Measurements from ENCODE around the gene ANGPTL4. TPM values are rescaled to one million over a fixed set of nuclear protein-coding genes. Genes with fewer than 3 reads are reported as not detected.

ANGPTL4 gene
- total RNA-seq: 0.17 and 0.59 TPM in 2 replicates

DNA sequence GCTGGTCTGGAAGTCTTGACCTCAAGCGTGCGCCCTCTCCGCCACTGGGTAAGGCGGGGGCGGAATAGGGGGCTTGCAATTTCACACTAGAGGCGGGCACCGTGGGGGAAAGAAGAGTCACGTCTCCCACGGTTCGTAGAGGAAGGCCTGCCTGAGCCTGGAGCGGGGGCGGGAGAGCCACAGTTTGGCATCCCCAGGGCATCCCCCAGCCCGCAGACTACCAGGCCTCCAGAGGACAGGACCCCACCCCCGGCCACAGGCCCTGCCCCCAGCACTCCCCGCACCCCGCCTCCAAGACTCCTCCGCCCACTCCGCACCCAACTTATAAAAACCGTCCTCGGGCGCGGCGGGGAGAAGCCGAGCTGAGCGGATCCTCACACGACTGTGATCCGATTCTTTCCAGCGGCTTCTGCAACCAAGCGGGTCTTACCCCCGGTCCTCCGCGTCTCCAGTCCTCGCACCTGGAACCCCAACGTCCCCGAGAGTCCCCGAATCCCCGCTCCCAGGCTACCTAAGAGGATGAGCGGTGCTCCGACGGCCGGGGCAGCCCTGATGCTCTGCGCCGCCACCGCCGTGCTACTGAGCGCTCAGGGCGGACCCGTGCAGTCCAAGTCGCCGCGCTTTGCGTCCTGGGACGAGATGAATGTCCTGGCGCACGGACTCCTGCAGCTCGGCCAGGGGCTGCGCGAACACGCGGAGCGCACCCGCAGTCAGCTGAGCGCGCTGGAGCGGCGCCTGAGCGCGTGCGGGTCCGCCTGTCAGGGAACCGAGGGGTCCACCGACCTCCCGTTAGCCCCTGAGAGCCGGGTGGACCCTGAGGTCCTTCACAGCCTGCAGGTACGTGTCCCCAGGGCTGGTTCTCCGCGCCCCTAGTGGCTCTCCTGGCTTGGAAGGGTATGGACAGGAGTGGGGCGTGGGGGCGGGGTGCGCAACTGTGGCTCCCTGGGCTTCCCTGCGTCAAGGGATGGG is at the start of gene ANGPTL4:
ANGPTL4 (plus strand) TSS at position 353 of the 969 bp plus-strand sequence; CDS start at position 520, 167 bp downstream.

DNA sequence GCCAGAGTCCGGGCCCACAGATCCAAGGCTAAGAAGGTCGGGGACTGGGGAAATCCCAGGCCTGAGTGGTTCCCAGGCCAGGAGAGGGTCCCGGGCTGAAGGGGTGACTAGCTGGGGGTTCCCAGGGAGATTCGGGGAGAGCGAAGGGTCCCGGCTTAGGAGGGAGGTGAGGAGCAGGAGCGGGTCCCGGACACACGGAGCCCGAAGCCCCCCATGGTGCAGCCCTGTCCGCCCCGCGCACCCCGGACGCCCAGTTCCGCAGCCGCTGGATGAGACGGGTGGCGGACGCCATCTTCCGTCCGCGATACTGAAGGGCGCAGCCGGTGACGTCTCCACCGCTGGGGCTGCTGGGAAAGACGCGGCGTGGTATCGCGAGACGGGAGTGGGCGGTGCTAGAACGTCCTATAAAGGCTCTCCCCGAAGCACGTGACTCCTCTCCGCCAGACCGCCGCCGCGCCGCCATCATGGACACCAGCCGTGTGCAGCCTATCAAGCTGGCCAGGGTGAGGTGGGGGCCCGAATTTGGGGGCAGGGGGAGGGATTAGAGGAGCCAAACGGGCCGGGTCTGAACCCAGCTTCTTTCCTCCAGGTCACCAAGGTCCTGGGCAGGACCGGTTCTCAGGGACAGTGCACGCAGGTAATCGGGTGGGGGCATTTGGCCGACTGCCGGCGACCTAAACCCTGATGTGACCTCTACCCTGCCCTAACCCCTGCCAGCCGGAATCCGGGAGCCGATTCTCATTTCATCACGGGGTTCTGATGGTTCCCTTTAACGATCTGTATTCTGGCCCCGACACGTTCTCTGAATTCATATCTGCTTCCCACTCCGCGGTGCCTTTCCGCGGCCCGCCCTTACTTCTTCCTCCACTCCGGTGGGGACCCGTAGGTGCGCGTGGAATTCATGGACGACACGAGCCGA is 42.6 kb upstream of the ANGPTL4 start, which contains the start of the genes NDUFA7 and RPS28:
NDUFA7 (minus strand) TSS at position 309 of the 919 bp plus-strand sequence; CDS start at position 292, 17 bp downstream.
RPS28 (plus strand) TSS at position 430 of the 919 bp plus-strand sequence; CDS start at position 465, 35 bp downstream.

DNA sequence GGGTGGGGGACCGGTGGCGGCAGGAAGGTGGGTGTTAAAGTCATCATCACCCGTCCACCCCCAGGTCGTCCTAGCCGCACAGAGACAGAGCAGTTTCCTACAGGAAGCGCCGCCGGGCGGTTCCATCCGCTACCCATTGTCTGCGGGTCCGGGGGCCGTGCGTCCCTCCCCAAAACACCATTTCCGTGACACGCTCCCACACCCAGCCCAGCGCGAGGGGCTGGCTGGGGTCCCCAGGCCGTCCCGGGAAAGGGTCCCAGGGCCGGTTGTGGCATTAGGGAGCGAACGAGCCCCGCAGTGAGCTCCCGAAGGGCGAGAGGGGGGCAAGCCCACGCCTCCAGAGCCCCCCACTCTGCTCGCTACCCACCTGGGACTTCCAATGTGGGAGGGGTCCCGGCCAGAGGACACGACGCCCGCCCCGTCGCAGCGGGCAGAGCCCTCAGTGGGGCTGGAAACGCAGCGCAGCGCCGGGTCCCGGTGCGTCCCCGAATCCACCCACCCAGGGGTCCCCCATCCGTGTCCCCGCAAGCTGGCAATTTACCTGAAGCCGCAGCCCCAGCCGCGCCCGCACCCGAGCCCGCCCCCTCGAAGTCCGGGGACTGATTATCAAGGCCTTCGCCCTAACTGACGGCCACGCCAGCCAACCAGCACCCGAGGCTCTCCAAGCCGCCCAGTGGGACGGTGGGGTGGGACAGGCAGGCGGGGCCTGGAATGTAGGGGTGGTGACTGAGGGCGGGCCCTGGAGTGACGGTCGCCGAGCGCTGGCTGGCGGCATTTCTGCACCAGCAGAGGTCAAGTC is 21.1 kb upstream of the ANGPTL4 start, which contains the start of gene KANK3:
KANK3 (minus strand) TSS at position 579 of the 799 bp plus-strand sequence. CDS start 5,434 bp downstream, outside the sequence.

DNA sequence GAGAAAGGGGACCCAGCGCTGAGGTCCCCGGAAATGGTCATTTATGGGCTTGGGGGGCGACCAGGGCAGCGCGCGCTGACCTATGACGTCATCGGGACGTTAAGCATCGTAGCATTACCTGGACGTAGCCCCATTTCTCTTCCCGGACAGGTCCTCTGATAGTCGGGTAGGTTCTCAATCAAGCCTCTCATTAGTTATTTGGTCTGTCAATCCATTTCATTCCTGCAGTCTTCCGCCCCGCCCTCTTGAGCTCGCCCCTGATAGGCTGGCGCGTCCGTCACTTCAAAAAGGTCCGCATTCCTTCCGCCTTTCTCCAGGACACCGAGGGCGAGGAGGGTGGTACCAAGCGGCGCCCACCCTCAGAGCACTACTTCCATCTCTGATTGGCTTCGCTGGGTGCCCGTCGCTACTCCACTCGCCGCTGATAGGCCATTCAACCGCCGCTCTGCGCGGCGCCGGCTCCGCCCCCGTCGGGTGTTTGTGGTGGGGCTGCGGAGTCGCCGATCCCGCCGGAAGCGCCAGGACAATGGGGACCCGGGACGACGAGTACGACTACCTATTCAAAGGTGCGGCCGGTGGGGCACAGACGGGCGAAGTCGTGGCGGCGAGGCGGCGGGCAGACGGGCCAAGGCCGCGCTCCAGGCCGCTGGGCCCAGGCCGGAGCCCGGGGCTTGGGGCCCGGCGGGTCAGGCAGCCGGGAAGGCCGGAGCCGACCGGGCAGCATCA is 26.1 kb downstream of the ANGPTL4 start, which contains the start of gene RAB11B:
RAB11B (plus strand) TSS at position 470 of the 726 bp plus-strand sequence; CDS start at position 527, 57 bp downstream.

DNA sequence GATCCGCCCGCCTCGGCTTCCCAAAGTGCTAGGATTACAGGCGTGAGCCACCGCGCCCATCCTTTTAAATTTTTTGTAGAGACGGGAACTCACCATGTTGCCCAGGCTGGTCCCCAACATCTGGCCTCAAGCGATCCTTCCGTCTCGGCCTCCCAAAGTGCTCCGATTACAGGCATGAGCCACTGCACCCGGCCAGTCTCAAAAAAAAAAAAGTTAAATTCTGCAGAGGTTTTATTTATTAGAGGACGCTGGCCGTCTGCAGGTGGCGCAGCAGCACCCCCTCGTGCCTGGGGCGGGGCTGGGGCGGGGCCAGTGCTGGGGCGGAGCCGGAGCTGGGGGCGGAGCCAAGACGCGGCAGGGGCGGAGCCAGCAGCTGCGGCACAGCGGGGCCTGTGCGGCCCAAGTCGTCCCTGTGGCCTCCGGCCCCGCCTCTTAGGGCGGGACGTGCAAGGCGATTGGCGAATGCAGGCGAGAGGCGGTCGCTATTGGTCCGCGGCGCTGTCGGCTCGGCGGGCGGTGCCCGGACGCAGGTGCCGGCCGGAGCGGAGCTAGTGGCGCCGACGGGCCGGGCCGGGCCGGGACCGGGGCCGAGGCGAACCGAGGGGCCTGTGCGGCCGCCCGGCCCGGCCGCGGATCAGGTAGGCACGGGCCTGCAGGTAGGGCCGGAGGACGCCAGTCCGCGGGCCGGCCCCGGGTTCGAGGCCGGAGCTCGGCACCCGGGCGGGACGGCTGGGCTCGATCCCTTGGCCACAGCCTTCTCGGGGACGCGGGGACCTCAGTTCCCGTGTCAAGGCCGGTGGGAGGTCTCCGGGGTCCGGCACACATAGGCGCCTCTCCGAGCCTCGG is 49.1 kb downstream of the ANGPTL4 start, which contains the start of gene MARCHF2:
MARCHF2 (plus strand) TSS at position 523 of the 846 bp plus-strand sequence. CDS start 8,536 bp downstream, outside the sequence.

Other genes starting within 250 kb of the ANGPTL4 start
- not detected in 2 replicates for gene FBN3, start 214.6 kb upstream of the ANGPTL4 start, total RNA-seq
- gene CERS4, start 154.8 kb upstream of the ANGPTL4 start, total RNA-seq: 6.7 and 9.1 TPM in 2 replicates
- 87.0 and 92.6 TPM in 2 replicates for gene CD320, start 55.8 kb upstream of the ANGPTL4 start, total RNA-seq
- gene NDUFA7, start 42.8 kb upstream of the ANGPTL4 start, total RNA-seq: 51.6 and 59.5 TPM in 2 replicates
- gene RPS28, start 42.7 kb upstream of the ANGPTL4 start, total RNA-seq: 362 and 493 TPM in 2 replicates
- 0.15 and 0.17 TPM in 2 replicates for gene KANK3, start 20.9 kb upstream of the ANGPTL4 start, total RNA-seq
- gene RAB11B, start 26.2 kb downstream of the ANGPTL4 start, total RNA-seq: 8.9 and 12.9 TPM in 2 replicates
- 34.5 and 47.1 TPM in 2 replicates for gene MARCHF2, start 49.1 kb downstream of the ANGPTL4 start, total RNA-seq
- 69.4 and 83.1 TPM in 2 replicates for gene HNRNPM, start 80.8 kb downstream of the ANGPTL4 start, total RNA-seq
- gene PRAM1, start 138.5 kb downstream of the ANGPTL4 start, total RNA-seq: not detected in 2 replicates
- gene ZNF414, start 150.0 kb downstream of the ANGPTL4 start, total RNA-seq: 3.5 and 3.7 TPM in 2 replicates
- gene MYO1F, start 213.3 kb downstream of the ANGPTL4 start, total RNA-seq: 0.15 and 1.0 TPM in 2 replicates
- 3.0 and 3.7 TPM in 2 replicates for gene ADAMTS10, start 246.6 kb downstream of the ANGPTL4 start, total RNA-seq

Measured in bronchus fibroblast of lung (primary cell).